GM10847 (cell line): Measurements from ENCODE around the gene NEU3.

ENCODE experiments used
- POLR2A ChIP-seq: IDR thresholded peaks from 2 replicates; pipeline ENCODE4 v1.6.1; 2011; ENCODE audit not compliant: insufficient read length; ENCODE audit errors: extremely low read depth

NEU3 gene, protein sequence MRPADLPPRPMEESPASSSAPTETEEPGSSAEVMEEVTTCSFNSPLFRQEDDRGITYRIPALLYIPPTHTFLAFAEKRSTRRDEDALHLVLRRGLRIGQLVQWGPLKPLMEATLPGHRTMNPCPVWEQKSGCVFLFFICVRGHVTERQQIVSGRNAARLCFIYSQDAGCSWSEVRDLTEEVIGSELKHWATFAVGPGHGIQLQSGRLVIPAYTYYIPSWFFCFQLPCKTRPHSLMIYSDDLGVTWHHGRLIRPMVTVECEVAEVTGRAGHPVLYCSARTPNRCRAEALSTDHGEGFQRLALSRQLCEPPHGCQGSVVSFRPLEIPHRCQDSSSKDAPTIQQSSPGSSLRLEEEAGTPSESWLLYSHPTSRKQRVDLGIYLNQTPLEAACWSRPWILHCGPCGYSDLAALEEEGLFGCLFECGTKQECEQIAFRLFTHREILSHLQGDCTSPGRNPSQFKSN

DNA sequence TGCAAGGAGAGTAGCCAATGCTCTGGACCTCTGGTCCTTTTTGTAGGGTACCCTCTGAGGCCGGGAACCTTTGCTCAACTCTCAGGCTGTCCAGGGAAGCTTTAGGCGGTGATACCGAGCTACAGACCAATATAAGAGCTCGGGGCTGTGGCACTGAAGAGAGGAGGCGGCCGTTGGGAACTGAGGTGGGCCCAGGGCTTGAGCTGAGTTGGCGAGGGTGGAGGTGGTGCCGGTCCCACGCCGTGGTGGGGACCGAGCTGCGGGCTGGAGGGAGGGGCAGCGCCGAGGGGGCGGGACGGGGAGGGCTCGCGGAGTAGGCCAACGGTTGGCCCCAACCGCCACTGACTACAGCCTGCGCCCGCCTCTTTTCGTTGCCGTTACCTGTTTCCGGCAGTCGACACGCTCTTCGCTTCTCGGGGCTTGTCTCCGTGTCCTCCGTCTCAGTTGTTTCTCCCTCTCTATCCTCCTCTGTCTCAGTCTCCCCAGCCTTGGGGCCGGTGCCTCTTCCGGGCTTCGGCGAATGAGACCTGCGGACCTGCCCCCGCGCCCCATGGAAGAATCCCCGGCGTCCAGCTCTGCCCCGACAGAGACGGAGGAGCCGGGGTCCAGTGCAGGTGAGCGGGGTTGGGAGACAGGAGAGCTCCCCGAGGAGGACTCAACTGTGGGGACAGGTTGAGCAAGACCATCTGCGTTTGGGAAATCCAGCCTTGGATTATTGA is at the start of gene NEU3:
TSS of gene NEU3 (plus strand) at position 393 of the 719 bp plus-strand sequence. CDS start at position 521, 128 bp downstream.
- TF ChIP-seq POLR2A = peak; percentile 58

DNA sequence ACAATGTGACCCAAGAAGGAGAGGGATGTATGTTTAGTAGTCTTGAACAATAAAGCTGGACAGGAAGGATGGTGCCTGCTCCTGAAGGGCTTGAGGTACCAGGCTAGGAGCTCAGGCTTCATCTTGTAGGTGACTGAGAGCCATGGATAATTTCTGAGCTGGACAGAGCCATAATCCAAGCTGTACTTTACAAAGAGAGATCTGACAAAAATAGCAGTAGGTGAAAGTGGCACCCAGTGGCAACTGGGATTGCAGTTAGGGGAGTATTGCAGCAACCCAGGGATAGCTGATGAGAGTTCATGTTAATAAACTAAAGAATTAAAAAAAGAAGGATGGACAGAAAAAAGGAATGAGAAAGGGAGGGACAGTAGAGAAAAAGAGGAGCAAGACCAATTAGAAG is 47.2 kb upstream of the NEU3 start:
- TF ChIP-seq POLR2A = no peak

DNA sequence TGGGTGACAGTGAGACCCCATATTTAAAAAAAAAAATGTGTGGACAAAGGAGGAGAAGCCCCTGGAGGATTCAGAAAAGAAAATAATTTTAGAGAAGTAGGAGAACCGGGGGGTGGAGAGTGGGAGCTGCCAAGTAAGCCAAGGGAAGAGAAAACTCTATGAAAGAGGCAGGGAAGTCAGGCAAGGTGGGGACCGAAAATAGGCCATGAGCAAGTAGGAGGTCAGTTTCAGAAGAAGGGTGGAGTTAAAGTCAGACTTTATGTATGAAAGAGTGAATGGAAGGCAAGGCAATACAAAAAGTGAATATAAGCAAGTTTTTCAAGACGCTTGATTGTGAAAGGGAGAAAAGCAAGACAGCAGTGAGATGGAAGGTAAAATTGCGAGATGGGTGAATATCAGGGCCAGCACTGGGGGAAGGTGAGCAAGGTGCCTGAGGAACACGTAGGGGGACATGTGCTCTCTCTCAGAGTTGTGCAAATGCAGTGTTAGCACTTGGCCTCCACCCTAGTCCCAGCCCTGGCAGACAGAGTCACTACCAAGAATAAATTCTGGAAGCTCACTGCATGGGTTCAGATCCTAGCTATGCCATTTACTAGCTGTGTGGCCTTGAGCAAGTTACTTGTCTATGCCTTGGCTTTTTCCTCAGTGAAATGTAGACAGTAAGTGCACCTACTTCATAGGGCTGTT is 46.5 kb upstream of the NEU3 start:
- no peak for TF ChIP-seq POLR2A

DNA sequence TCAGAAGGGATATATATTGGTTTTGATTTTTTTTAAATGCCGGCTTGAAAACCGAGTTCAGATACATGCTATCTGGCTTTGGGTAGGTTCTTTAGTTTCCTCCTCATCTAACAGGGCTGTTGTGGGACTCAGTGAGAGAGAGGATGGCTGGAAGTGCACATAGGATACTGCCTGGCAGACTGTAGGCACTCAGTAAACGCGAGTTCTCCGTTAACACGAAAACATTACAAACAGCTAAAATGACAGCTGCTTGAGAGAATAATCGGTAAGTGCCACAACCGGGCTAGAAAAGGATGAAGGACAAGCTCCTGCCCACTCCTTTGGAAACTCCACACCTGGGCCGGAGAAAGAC is 40.2 kb upstream of the NEU3 start:
- TF ChIP-seq POLR2A = no peak

DNA sequence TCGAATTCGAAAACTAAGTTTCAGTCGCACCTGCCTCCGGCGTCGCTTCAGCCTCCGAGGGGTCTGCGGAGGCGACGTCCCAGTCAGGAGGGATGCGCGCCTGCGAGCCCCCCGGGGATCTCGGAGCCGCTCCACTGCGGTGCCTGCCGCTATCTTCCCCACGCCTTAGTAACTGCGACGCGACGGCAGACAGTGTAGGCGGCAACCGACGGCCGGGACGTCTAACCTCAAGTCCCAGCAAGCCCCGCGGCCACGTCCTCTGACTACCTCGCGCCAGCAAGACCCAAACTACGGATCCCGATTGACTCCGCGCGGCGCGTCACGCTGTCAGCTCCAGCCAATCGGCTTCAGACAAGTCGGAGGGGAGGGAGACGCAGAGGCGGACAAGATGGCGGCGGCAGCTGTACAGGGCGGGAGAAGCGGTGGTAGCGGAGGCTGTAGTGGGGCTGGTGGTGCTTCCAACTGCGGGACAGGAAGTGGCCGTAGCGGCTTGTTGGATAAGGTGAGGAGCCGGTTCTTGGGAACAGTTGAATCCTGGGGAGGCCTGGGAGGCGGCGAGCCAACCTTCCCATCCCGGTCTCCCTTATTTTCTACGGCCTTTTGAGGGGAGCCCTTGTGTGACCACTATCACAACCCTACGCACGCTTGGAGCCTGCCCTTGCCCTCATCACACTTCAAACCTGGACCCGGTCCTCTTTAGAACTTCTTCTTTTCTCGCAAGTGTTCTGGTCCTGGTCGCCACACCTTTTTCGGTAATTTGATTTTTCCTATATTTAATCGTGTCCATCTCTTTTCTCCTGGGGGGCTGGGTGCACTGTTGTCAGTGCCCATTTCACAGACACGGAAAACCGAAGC is 39.6 kb upstream of the NEU3 start, which contains the start of the genes SPCS2 and XRRA1:
TSS of gene SPCS2 (plus strand) at position 369 of the 855 bp plus-strand sequence. CDS start at position 389, 20 bp downstream.
TSS of gene XRRA1 (minus strand) at position 194 of the 855 bp plus-strand sequence. CDS start 8,213 bp downstream, outside the sequence.
- TF ChIP-seq POLR2A = peak; percentile 87

DNA sequence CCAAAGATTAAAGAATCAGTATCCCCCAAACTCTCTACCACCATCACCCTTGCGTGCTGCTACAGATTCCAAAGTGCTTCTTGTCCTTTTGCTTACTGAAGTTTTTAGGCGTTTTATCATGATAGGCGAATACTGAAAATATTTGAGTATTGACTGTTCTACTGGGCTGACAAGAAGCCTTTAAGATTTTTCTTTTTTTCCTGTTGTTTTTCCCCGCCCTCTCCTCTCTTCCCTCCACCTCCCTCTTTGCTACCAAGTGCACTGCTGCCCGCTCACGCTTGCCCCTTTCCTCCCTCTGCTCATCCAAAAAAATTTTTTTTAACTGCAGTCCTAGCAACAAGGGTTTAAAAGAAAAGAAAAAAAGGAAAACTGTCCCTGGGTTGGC is 39.0 kb upstream of the NEU3 start:
- no peak for TF ChIP-seq POLR2A

DNA sequence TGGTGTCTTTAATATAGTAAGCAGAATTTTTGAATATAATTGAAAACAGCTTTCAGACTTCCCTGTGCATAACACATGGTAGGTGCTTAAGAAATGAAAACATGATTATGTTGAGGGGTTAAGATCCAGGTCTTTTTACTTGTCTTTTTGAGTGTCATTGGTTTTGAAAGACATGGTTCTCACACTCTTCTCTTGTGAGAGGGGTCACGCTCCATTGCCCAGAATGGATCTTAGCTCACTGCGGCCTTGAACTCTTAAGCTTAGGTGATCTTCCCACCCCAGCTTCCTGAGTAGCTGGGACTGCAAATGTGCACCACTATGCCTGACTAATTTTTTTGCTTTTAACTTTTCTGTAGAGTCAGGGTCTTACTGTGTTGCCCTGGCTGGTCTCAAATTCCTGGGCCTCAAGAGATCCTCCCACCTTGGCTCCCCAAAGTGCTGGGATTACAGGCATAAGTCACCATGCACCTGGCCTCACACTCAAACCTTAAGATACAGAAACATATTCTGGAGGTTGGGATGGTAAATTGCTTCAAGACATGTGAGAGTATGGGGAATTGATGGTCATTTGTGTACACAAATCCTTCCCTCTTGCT is 38.3 kb upstream of the NEU3 start:
- TF ChIP-seq POLR2A = no peak

DNA sequence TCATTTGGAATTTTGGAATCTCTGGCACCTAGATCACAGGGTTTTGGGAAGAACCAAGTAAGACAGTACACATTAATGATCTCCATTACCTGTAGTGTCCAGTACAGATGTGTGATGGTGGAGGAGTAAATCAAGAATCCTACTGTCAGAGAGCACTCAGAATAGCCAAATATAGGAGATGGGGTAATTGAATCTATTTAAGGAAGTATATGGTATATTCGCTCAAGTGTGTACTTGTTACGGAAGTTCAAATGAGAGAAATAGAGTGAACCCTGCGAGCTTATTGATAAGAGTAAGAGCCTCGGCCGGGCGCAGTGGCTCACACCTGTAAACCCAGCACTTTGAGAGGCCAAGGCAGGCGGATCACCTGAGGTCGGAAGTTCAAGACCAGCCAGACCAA is 37.5 kb upstream of the NEU3 start:
- no peak for TF ChIP-seq POLR2A

DNA sequence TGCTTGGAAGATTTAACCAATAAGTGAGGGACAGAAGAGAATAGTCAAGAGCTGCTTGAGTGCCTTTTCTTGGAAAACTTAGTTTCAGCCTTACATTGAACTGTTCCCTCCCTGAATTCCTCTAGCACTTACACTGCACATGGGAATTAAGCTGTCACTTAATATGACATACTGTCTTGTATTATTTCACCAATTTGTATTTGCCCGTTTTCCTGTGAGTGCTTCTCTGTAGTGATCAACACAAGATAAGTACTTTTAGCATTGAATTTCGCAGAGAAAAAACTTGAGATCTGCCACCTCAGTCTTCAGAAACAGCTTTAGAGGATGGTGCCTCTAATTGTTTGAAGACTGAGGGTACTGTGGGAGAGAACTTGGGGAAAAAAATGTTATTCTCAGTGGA is 36.0 kb upstream of the NEU3 start:
- no peak for TF ChIP-seq POLR2A

DNA sequence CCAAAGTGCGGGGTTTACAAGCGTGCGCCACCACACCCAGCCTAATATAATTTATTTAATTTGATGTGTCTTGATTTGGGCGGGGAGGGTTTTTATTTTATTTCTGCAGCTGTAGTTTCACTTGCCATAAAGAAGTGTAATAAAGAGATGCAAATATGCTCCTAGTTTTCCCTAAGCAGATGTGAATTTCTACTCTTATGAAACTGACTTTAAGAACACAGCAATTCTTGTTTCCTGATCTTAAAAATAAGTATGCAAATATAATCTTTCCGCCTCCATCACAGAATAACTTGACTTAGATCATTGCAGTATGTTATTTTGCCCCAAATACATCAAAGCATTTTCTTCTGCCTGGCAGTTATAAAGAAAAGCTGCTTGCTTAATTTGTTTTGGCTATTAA is 35.3 kb upstream of the NEU3 start:
- no peak for TF ChIP-seq POLR2A

DNA sequence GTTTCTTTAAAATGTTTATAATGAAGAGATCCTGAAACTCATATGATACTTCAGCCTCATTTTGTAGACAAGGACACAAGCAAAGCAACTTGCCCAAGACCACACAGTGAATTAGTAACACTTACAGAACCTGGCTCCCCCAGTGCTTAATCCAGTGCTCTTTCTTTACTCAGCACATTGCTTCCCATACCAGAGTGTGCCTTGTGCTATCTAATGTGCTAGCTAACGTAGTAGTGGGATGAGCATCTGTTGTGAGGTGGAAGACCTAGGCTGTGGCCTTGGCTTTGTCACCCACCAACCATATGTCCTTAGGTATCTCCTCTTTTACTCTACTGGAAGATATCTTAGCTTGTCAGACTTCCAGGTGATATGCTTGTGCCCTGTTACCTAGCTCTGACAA is 34.5 kb upstream of the NEU3 start:
- no peak for TF ChIP-seq POLR2A

DNA sequence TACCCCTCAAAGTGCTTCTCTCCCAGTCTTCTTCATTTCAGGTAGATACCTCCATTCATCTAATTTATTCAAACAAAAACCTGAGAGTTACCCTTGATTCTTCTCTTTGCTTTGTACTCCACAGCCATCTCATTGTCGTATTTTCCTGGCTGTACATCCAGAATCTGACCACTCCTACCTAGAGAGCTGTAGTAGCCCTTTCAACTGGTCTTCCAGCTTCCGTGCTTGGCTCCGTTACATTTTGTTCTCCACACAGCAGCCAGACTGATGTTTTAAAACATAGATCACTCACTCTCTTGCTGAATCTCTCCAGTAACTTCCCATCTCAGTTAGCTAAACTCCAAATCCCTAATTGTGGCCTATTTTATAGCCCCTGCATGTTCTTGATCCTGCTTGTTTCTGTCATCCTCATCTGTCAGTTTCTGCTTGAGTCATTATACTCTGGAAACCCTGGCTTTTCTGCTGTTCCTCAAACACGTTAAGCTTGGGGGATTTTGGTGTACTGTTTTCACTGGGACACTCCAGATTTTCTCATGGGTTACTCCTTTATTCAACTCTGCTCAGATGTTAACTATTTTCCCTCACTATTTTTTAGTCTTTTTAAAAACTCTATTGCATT is 32.2 kb upstream of the NEU3 start:
- no peak for TF ChIP-seq POLR2A

DNA sequence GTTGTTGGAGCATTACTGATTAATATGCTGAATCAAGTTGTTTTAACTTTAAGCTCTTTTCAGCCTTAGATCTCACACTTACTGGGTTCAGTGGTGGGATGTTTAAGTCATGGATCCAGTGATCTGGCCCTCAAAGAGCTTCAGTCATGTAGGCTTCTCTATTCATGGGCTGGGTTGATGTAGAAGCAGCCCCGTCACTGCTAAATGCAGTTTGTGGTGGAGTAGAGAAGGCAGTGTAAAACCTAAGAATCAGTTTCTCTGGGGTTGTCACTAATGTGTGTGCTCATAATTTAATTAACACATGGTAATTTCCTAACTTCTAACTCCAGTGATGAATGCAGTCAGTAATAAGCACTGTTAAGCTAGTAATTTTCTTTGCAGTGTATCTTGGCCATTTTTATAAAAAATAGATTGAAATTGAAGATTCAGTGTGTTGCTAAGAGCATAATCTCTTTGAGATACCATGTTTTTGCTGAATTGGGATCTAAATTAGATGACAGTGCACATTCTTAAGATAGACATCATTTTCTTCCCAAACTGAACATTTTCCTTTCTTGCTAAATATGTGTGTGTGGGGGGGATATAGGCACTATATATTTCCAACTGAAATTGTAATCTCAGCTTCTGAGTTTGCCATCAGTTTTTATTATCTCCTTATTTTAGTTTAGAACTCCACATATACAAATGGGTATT is 30.6 kb upstream of the NEU3 start:
- TF ChIP-seq POLR2A = no peak
